ENCODE results near the gene LRRC10B.

LRRC10B gene

DNA sequence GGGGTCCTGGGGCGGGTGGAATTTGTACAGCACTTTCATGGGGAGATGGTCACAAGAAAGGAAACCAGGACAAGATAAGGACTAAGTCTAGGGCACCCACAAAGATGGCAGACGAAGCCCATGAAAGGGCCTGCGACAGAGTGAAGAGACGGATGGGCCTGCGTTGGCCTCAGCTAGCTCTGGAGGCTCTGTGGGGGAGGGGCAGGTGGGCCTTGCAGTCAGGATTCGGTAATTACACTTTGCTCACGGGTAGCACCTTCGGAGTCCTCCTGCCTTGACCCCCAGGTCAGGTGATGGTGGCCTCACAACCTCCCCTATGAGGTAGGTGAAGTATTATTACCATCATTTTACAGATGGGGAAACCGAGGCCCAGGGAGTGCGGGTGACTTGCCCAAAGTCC is 7.1 kb downstream of the LRRC10B start:
- Histone ChIP-seq H2AK5ac (ENCODE audit: low read depth, low read length) (peak overlapping the region; percentile 25), H3K23ac (ENCODE audit: low read depth, low read length, poor library complexity) (no peak overlapping the region), H3K18ac (ENCODE audit: low read length) (no peak overlapping the region), H3K36me3 (replicated peaks in 1 of 2; ENCODE audit: control insufficient read depth in 2 of 2, insufficient read depth in 2 of 2, low read length in 2 of 2) (no peaks in the 10 kb centered on the region), H3K79me1 (ENCODE audit: low read depth, low read length) (no peaks in the 10 kb centered on the region), H3K4ac (ENCODE audit: low read length) (no peak overlapping the region), H3K4me3 (ENCODE audit: low read length in 2 of 2) (no peak overlapping the region), H3K9me3 (replicated peaks in 1 of 2; ENCODE audit: control insufficient read depth in 2 of 2, insufficient read depth in 1 of 2, low read depth in 1 of 2, low read length in 2 of 2) (no peaks in the 10 kb centered on the region), H2AFZ (ENCODE audit: low read length) (no peak overlapping the region), H2BK120ac (ENCODE audit: low read depth, low read length) (no peak overlapping the region), H3K27me3 (ENCODE audit: control insufficient read depth in 3 of 3, insufficient read depth in 3 of 3, low read depth in 1 of 3, low read length in 3 of 3) (peaks cover 0 to under 1% (median 0%) of the 10 kb centered on the region in 3 experiments), H3K9ac (ENCODE audit: low read depth, low read length, poor library complexity) (no peak overlapping the region), H3K4me1 (ENCODE audit: control insufficient read depth in 2 of 2, insufficient read depth in 1 of 2, low read depth in 1 of 2, low read length in 2 of 2) (peaks cover 25 to 32% of the 10 kb centered on the region in 2 donors), H2BK12ac (ENCODE audit: low read length) (no peak overlapping the region), H4K8ac (ENCODE audit: low read depth, low read length) (no peak overlapping the region), H2BK15ac (ENCODE audit: low read length) (no peak overlapping the region), H3K14ac (ENCODE audit: low read length) (no peak overlapping the region), H4K91ac (ENCODE audit: low read depth, low read length, poor library complexity) (no peak overlapping the region), H2BK5ac (ENCODE audit: low read length) (no peak overlapping the region), H3K4me2 (ENCODE audit: insufficient read depth, low read length, poor library complexity, severe bottlenecking) (no peak overlapping the region), H3K27ac (replicated peaks; ENCODE audit: low read length) (no peak overlapping the region)
- no peak for DNase-seq (ENCODE audit: low spot score)
- no CpG with 5 or more reads among the region's 10 CpGs for WGBS, 2 donors (ENCODE audit: extremely low coverage in 2 of 2, insufficient read length in 2 of 2, insufficient replicate concordance in 1 of 2)

GRCh38 chr11:61516191-61516590 is 7.6 kb downstream of the LRRC10B start:
- H4K8ac ChIP-seq (ENCODE audit: low read depth, low read length) = no peak overlapping the region
- H3K79me1 ChIP-seq (ENCODE audit: low read depth, low read length) = no peaks in the 10 kb centered on the region
- H3K9me3 ChIP-seq (replicated peaks in 1 of 2; ENCODE audit: control insufficient read depth in 2 of 2, insufficient read depth in 1 of 2, low read depth in 1 of 2, low read length in 2 of 2) = no peaks in the 10 kb centered on the region
- no peak overlapping the region for H4K91ac ChIP-seq (ENCODE audit: low read depth, low read length, poor library complexity)
- no peak overlapping the region for H2BK120ac ChIP-seq (ENCODE audit: low read depth, low read length)
- peaks cover 23 to 27% of the 10 kb centered on the region in 2 donors for H3K4me1 ChIP-seq (ENCODE audit: control insufficient read depth in 2 of 2, insufficient read depth in 1 of 2, low read depth in 1 of 2, low read length in 2 of 2)
- H2BK12ac ChIP-seq (ENCODE audit: low read length) = peak overlapping the region; percentile 18
- WGBS, 2 donors (ENCODE audit: extremely low coverage in 2 of 2, insufficient read length in 2 of 2, insufficient replicate concordance in 1 of 2) = no CpG with 5 or more reads among the region's 22 CpGs
- H3K36me3 ChIP-seq (replicated peaks in 1 of 2; ENCODE audit: control insufficient read depth in 2 of 2, insufficient read depth in 2 of 2, low read length in 2 of 2) = no peaks in the 10 kb centered on the region
- no peak overlapping the region for H3K4me3 ChIP-seq (ENCODE audit: low read length in 2 of 2)
- peak overlapping the region; percentile 61 for H2BK5ac ChIP-seq (ENCODE audit: low read length)
- H2AK5ac ChIP-seq (ENCODE audit: low read depth, low read length) = peak overlapping the region; percentile 93
- H3K27me3 ChIP-seq (ENCODE audit: control insufficient read depth in 3 of 3, insufficient read depth in 3 of 3, low read depth in 1 of 3, low read length in 3 of 3) = no peaks in the 10 kb centered on the region
- peak overlapping the region; percentile 88 for H3K18ac ChIP-seq (ENCODE audit: low read length)
- no peak overlapping the region for H3K23ac ChIP-seq (ENCODE audit: low read depth, low read length, poor library complexity)
- no peak overlapping the region for H2BK15ac ChIP-seq (ENCODE audit: low read length)
- no peak overlapping the region for H3K27ac ChIP-seq (replicated peaks; ENCODE audit: low read length)
- H3K9ac ChIP-seq (ENCODE audit: low read depth, low read length, poor library complexity) = no peak overlapping the region
- no peak overlapping the region for H3K4me2 ChIP-seq (ENCODE audit: insufficient read depth, low read length, poor library complexity, severe bottlenecking)
- peak overlapping the region; percentile 64 for H2AFZ ChIP-seq (ENCODE audit: low read length)
- H3K14ac ChIP-seq (ENCODE audit: low read length) = no peak overlapping the region
- H3K4ac ChIP-seq (ENCODE audit: low read length) = no peak overlapping the region
- no peak for DNase-seq (ENCODE audit: low spot score)

- H2BK5ac ChIP-seq (ENCODE audit: low read length) = peak overlapping the region; percentile 61
- peak overlapping the region; percentile 82 for H3K18ac ChIP-seq (ENCODE audit: low read length)
- H2BK15ac ChIP-seq (ENCODE audit: low read length) = peak overlapping the region; percentile 7
- H4K91ac ChIP-seq (ENCODE audit: low read depth, low read length, poor library complexity) = no peak overlapping the region
- H3K36me3 ChIP-seq (replicated peaks in 1 of 2; ENCODE audit: control insufficient read depth in 2 of 2, insufficient read depth in 2 of 2, low read length in 2 of 2) = no peaks in the 10 kb centered on the region
- peak; percentile 74 for DNase-seq (ENCODE audit: low spot score)
- WGBS, 2 donors (ENCODE audit: extremely low coverage in 2 of 2, insufficient read length in 2 of 2, insufficient replicate concordance in 1 of 2) = no CpG with 5 or more reads among the region's 23 CpGs
- no peaks in the 10 kb centered on the region for H3K27me3 ChIP-seq (ENCODE audit: control insufficient read depth in 3 of 3, insufficient read depth in 3 of 3, low read depth in 1 of 3, low read length in 3 of 3)
- no peak overlapping the region for H3K4ac ChIP-seq (ENCODE audit: low read length)
- no peak overlapping the region for H4K8ac ChIP-seq (ENCODE audit: low read depth, low read length)
- no peak overlapping the region for H3K4me3 ChIP-seq (ENCODE audit: low read length in 2 of 2)
- H2AK5ac ChIP-seq (ENCODE audit: low read depth, low read length) = peak overlapping the region; percentile 93
- H2BK12ac ChIP-seq (ENCODE audit: low read length) = peak overlapping the region; percentile 18
- H3K79me1 ChIP-seq (ENCODE audit: low read depth, low read length) = no peaks in the 10 kb centered on the region
- H3K23ac ChIP-seq (ENCODE audit: low read depth, low read length, poor library complexity) = no peak overlapping the region
- no peak overlapping the region for H3K4me2 ChIP-seq (ENCODE audit: insufficient read depth, low read length, poor library complexity, severe bottlenecking)
- no peak overlapping the region for H3K27ac ChIP-seq (replicated peaks; ENCODE audit: low read length)
- peak overlapping the region; percentile 14 for H3K9ac ChIP-seq (ENCODE audit: low read depth, low read length, poor library complexity)
- peak overlapping the region; percentile 64 for H2AFZ ChIP-seq (ENCODE audit: low read length)
- H3K4me1 ChIP-seq (ENCODE audit: control insufficient read depth in 2 of 2, insufficient read depth in 1 of 2, low read depth in 1 of 2, low read length in 2 of 2) = peaks cover 20 to 21% of the 10 kb centered on the region in 2 donors
- H3K9me3 ChIP-seq (replicated peaks in 1 of 2; ENCODE audit: control insufficient read depth in 2 of 2, insufficient read depth in 1 of 2, low read depth in 1 of 2, low read length in 2 of 2) = no peaks in the 10 kb centered on the region
- peak overlapping the region; percentile 10 for H2BK120ac ChIP-seq (ENCODE audit: low read depth, low read length)
- H3K14ac ChIP-seq (ENCODE audit: low read length) = no peak overlapping the region
Observed at GRCh38 chr11:61516675-61517572, 8.4 kb downstream of the LRRC10B start.

DNA sequence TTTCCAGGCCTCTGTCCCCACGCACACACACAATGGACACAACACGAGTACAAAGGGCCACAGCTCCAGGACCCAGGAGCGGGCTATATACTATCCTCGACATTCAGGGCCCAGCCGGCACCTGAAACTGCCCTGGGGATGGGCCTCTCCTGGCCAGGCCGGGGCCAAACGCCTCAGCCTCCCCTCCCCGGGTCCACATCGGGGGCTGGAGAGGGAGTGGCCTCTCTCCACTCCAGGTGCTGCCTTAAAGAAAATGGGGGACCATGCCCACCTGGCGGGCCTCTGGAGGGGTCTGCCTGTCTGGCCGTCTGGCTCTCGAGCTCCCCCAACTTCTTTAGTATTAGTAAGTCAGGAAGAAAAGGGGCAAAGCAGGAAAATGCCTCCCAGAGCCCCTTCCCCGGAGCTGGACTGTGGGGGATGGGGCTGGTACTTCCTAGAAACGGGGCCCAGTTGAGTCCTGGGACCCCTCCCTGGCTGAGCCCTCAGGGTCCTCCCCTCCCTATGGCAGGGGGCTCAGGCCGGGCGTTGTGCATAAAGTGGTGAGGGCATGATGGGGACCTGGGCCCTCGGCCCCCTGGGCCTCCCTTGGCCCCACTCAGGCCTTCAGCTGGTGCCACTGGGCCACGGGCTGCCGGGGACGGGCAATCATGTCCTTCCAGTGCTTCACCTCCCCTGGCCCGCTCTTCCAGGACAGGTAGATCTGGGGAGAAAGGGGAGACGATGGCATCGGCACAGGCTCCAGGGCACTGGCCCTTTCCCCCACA is 9.7 kb downstream of the LRRC10B start:
- peak overlapping the region; percentile 47 for H2BK5ac ChIP-seq (ENCODE audit: low read length)
- no peak overlapping the region for H2BK12ac ChIP-seq (ENCODE audit: low read length)
- no peak overlapping the region for H3K4ac ChIP-seq (ENCODE audit: low read length)
- H2BK15ac ChIP-seq (ENCODE audit: low read length) = peak overlapping the region; percentile 76
- no peaks in the 10 kb centered on the region for H3K9me3 ChIP-seq (replicated peaks in 1 of 2; ENCODE audit: control insufficient read depth in 2 of 2, insufficient read depth in 1 of 2, low read depth in 1 of 2, low read length in 2 of 2)
- no peak overlapping the region for H3K27ac ChIP-seq (replicated peaks; ENCODE audit: low read length)
- H3K14ac ChIP-seq (ENCODE audit: low read length) = no peak overlapping the region
- peaks cover 20 to 21% of the 10 kb centered on the region in 2 donors for H3K4me1 ChIP-seq (ENCODE audit: control insufficient read depth in 2 of 2, insufficient read depth in 1 of 2, low read depth in 1 of 2, low read length in 2 of 2)
- H3K18ac ChIP-seq (ENCODE audit: low read length) = peak overlapping the region; percentile 62
- H3K23ac ChIP-seq (ENCODE audit: low read depth, low read length, poor library complexity) = peak overlapping the region; percentile 59
- WGBS, 2 donors (ENCODE audit: extremely low coverage in 2 of 2, insufficient read length in 2 of 2, insufficient replicate concordance in 1 of 2) = no CpG with 5 or more reads among the region's 23 CpGs
- H3K27me3 ChIP-seq (ENCODE audit: control insufficient read depth in 3 of 3, insufficient read depth in 3 of 3, low read depth in 1 of 3, low read length in 3 of 3) = no peaks in the 10 kb centered on the region
- no peak for DNase-seq (ENCODE audit: low spot score)
- no peak overlapping the region for H3K4me3 ChIP-seq (ENCODE audit: low read length in 2 of 2)
- no peak overlapping the region for H2AK5ac ChIP-seq (ENCODE audit: low read depth, low read length)
- H3K79me1 ChIP-seq (ENCODE audit: low read depth, low read length) = no peaks in the 10 kb centered on the region
- H2BK120ac ChIP-seq (ENCODE audit: low read depth, low read length) = no peak overlapping the region
- H3K4me2 ChIP-seq (ENCODE audit: insufficient read depth, low read length, poor library complexity, severe bottlenecking) = no peak overlapping the region
- H3K36me3 ChIP-seq (replicated peaks in 1 of 2; ENCODE audit: control insufficient read depth in 2 of 2, insufficient read depth in 2 of 2, low read length in 2 of 2) = no peaks in the 10 kb centered on the region
- H2AFZ ChIP-seq (ENCODE audit: low read length) = peak overlapping the region; percentile 12
- H4K8ac ChIP-seq (ENCODE audit: low read depth, low read length) = no peak overlapping the region
- H4K91ac ChIP-seq (ENCODE audit: low read depth, low read length, poor library complexity) = no peak overlapping the region
- no peak overlapping the region for H3K9ac ChIP-seq (ENCODE audit: low read depth, low read length, poor library complexity)

Measured in neuronal stem cell (in vitro differentiated cells).